Gastrocnemius medialis (tissue), 4 donors: ENCODE data around the gene MAGOH. TPM values are rescaled to one million over a fixed set of nuclear protein-coding genes. Genes with fewer than 3 reads are reported as not detected.

Source experiments
- ATAC-seq, 2 donors: fragments of 150-250 bp; one replicate each; pipeline ENCODE4 v1.9.1; 2016
- DNase-seq, 2 donors: peaks; one replicate each; pipeline ENCODE4 v3.0.0-alpha.2; 2019
- H3K27ac ChIP-seq, 4 donors: fragments of 200-600 bp; sonication (generic); 1 replicate in 1 of 4; 2 replicates in 3 of 4; pipeline ENCODE4 v1.5.1; 2016 to 2018; ENCODE audit warnings: mild to moderate bottlenecking in 2 of 4, moderate library complexity in 1 of 4
- H3K27me3 ChIP-seq, 3 donors: fragments of 200-600 bp; sonication (generic) in 2 of 3; 1 replicate in 1 of 3; 2 replicates in 2 of 3; pipeline versions ENCODE4 v1.5.1 to v1.6.0; 2016 to 2019; ENCODE audit warnings: mild to moderate bottlenecking in 1 of 3, moderate library complexity in 1 of 3
- H3K36me3 ChIP-seq, 2 donors: fragments of 200-600 bp; sonication (generic) in 1 of 2; one replicate each; pipeline ENCODE4 v1.5.1; 2017 to 2018
- H3K4me1 ChIP-seq, 2 donors: fragments of 200-600 bp; sonication (generic) in 1 of 2; one replicate each; pipeline ENCODE4 v1.5.1; 2016 to 2017; ENCODE audit warnings: mild to moderate bottlenecking in 2 of 2
- H3K4me3 ChIP-seq, 4 donors: fragments of 200-600 bp; sonication (generic) in 3 of 4; 1 replicate in 1 of 4; 2 replicates in 3 of 4; pipeline ENCODE4 v1.5.1; 2016 to 2019; ENCODE audit warnings: mild to moderate bottlenecking in 2 of 4
- H3K9me3 ChIP-seq, 3 donors: fragments of 200-600 bp; sonication (generic) in 2 of 3; 1 replicate in 1 of 3; 2 replicates in 2 of 3; pipeline ENCODE4 v1.5.1; 2016 to 2019
- CTCF ChIP-seq, 5 experiments: fragments of 450-650 bp in 3 of 5; fragments of 200-600 bp in 2 of 5; sonication (generic) in 2 of 5; IDR thresholded peaks in 4 of 5; conservative IDR thresholded peaks in 1 of 5; 1 replicate in 4 of 5; 2 replicates in 1 of 5; pipeline ENCODE4 v1.5.1; 2016 to 2019; ENCODE audit warnings: antibody characterized with exemption in 5 of 5, mild to moderate bottlenecking in 3 of 5, moderate library complexity in 3 of 5
- POLR2A ChIP-seq, 2 donors: fragments of 450-650 bp; IDR thresholded peaks; one replicate each; pipeline ENCODE4 v1.6.1; 2017; ENCODE audit warnings: antibody characterized with exemption in 2 of 2, mild to moderate bottlenecking in 2 of 2, moderate library complexity in 2 of 2
- in situ Hi-C, 4 donors: fragments of 200-750 bp; cut with MboI; loops; one replicate each; pipeline versions ENCODE4 v1.15.0 to v1.8.0; 2017; ENCODE audit warnings: low sequenced_read_pairs in 4 of 4
- intact Hi-C: fragments of 100-400 bp; cut with DNase I; formaldehyde crosslinking; loops from one replicate; pipeline ENCODE4 v1.15.1; 2023; ENCODE audit warnings: low total_unique reads
- total RNA-seq, 4 donors: library from RNA; depleted of rRNA; stranded (reverse); fragments of >200 nt; gene quantifications; one replicate each; pipeline versions ENCODE4 v1.1.0 to v1.2.3, GENCODE V29; 2016

The MAGOH gene
- total RNA-seq, 4 donors from 2014 or later: 12.9 to 34.3 (median 19.8) TPM

DNA sequence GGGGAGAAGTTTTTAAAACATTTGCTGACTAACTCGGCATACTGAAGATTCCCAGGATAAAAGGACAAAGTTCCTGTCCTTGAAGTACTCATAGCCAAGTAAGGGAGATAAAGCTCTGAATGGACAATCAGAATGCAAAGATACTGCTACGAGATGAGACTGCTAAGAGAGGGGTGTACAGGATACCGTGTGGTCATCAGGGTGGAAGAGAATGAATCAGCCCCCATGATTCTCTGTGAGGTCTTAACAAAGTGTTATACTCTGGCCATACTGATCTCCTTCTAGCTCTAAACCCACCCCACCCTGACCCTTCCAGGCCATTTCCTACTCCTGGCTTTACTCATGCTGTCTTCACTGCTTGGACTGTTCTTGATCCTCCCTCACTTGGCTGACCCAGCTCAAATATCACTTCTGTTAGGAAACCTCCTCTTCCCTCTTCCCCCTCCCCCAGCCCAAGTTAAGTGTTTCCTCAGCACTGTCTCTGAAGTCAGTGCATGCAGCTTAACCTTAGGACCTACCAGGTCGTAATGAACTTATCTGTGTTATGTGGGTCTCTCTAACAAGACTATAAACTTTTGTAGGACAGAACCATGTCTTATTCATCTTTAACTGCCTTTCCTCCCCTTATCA is 15.8 kb upstream of the MAGOH start:
- Histone ChIP-seq H3K4me1 (no peaks in the 10 kb centered on the region), H3K9me3 (no peaks in the 10 kb centered on the region), H3K36me3 (no peaks in the 10 kb centered on the region), H3K27ac (no peak overlapping the region), H3K4me3 (no peak overlapping the region), H3K27me3 (no peaks in the 10 kb centered on the region)
- intact Hi-C loops: no loop called here
- ATAC-seq (no peak), DNase-seq (no peak)
- in situ Hi-C loops: no loop called here
- TF ChIP-seq CTCF (IDR thresholded peaks at IDR 0.05 in 4 of 5, conservative IDR thresholded peaks at IDR 0.05 in 1 of 5): no peak
- TF ChIP-seq POLR2A (IDR thresholded peaks at IDR 0.05): no peak

GRCh38 chr1:53250325-53250724 is 12.0 kb upstream of the MAGOH start:
- in situ Hi-C loops: no loop called here
- Histone ChIP-seq H3K4me3 (no peak overlapping the region), H3K36me3 (no peaks in the 10 kb centered on the region), H3K27ac (no peak overlapping the region), H3K9me3 (no peaks in the 10 kb centered on the region), H3K4me1 (no peaks in the 10 kb centered on the region), H3K27me3 (peaks cover 0 to 4% (median 0%) of the 10 kb centered on the region in 3 donors)
- DNase-seq (no peak), ATAC-seq (no peak)
- no peak for TF ChIP-seq CTCF (IDR thresholded peaks at IDR 0.05 in 4 of 5, conservative IDR thresholded peaks at IDR 0.05 in 1 of 5)
- no peak for TF ChIP-seq POLR2A (IDR thresholded peaks at IDR 0.05)
- intact Hi-C loops: no loop called here

GRCh38 chr1:53249706-53250105 is 11.4 kb upstream of the MAGOH start:
- H3K27me3 ChIP-seq: peaks cover 0 to 4% (median 0%) of the 10 kb centered on the region in 3 donors
- no peaks in the 10 kb centered on the region for H3K36me3 ChIP-seq
- no peak for TF ChIP-seq POLR2A (IDR thresholded peaks at IDR 0.05)
- TF ChIP-seq CTCF (IDR thresholded peaks at IDR 0.05 in 4 of 5, conservative IDR thresholded peaks at IDR 0.05 in 1 of 5): no peak
- H3K4me3 ChIP-seq: no peak overlapping the region
- DNase-seq (no peak), ATAC-seq (no peak)
- no peaks in the 10 kb centered on the region for H3K4me1 ChIP-seq
- intact Hi-C loops: no loop called here
- no peaks in the 10 kb centered on the region for H3K9me3 ChIP-seq
- H3K27ac ChIP-seq: no peak overlapping the region
- in situ Hi-C loops: no loop called here

- in situ Hi-C loops: no loop called here
- TF ChIP-seq CTCF (IDR thresholded peaks at IDR 0.05 in 4 of 5, conservative IDR thresholded peaks at IDR 0.05 in 1 of 5): no peak
- TF ChIP-seq POLR2A (IDR thresholded peaks at IDR 0.05): no peak
- no peak overlapping the region for H3K4me3 ChIP-seq
- H3K4me1 ChIP-seq: no peaks in the 10 kb centered on the region
- no peak for ATAC-seq
- no peaks in the 10 kb centered on the region for H3K9me3 ChIP-seq
- H3K27ac ChIP-seq: no peak overlapping the region
- no peak for DNase-seq
- no peaks in the 10 kb centered on the region for H3K36me3 ChIP-seq
- H3K27me3 ChIP-seq: peaks cover 0 to 4% (median 0%) of the 10 kb centered on the region in 3 donors
- intact Hi-C loops: no loop called here
Measured at GRCh38 chr1:53246261-53247134, 8.2 kb upstream of the MAGOH start.
